Anterior cingulate cortex (tissue), 58 donors: ENCODE measurements around the gene MTRFR.
A peak's percentile ranks its signal among the peaks of the same experiment; 100 is the strongest.
"Not testable (repeated sequence)": the region's sequence is repeated elsewhere in the genome, so short reads cannot be mapped to it uniquely, and the experiment has no call there.

Experiments
- DNase-seq, 58 donors: peaks; one replicate each; lab custom pipeline; 2025; lab: John Stamatoyannopoulos, UW

Gene MTRFR

GRCh38 chr12:123248996-123249741, 15.9 kb downstream of the MTRFR start:
- DNase-seq, result not testable (repeated sequence)

GRCh38 chr12:123250471-123251383, 17.5 kb downstream of the MTRFR start:
- no peak for DNase-seq

DNA sequence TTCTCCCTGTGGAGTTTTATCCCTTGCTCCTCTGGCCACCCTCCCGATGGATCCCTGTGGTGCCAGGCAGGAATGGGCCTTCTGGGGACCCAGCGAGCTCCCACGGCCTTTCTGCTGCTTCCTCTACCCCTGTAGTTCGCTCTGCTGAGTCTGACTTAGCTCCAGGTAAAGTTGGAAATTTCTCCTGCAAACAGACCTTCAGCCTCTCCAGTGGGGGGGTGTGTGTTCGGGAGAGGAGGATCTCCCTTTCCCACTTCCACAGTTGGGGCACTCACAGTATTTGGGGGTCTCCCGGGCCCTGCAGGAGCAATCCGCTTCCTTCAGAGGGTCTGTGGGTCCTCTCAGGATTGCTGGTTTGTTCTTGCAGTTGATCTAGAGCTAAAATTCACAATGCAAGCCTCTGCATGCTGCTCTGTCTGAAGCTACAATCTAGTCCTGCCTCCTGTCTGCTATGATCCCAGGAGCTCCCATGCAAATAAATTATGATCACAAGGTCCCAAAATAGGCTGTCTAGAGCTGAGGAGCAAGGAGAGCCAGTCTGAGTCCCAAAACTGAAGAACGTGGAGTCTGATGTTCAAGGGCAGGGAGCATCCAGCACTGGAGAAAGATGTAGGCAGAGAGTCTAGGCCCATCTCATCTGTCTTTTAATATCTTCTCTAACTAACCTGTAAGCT, 18.3 kb downstream of the MTRFR start:
- DNase-seq, result no peak

DNA sequence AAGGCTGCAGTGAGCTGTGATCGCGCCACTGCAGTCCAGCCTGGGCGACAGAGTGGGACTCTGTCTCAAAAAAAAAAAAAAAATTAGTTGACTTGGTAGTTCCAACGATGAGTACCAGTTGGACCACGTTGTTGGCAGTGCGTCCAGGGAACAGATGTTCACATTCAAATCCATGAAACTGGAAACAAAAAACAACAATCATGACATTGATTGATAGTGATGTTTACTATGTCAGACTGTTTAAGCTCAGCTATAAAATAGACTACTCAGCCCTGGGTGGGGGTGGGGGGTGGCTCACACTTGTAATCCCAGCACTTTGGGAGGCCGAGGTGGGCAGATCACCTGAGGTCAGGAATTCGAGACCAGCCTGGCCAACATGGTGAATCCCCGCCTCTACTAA, 19.1 kb downstream of the MTRFR start:
- DNase-seq, result not testable (repeated sequence)

DNA sequence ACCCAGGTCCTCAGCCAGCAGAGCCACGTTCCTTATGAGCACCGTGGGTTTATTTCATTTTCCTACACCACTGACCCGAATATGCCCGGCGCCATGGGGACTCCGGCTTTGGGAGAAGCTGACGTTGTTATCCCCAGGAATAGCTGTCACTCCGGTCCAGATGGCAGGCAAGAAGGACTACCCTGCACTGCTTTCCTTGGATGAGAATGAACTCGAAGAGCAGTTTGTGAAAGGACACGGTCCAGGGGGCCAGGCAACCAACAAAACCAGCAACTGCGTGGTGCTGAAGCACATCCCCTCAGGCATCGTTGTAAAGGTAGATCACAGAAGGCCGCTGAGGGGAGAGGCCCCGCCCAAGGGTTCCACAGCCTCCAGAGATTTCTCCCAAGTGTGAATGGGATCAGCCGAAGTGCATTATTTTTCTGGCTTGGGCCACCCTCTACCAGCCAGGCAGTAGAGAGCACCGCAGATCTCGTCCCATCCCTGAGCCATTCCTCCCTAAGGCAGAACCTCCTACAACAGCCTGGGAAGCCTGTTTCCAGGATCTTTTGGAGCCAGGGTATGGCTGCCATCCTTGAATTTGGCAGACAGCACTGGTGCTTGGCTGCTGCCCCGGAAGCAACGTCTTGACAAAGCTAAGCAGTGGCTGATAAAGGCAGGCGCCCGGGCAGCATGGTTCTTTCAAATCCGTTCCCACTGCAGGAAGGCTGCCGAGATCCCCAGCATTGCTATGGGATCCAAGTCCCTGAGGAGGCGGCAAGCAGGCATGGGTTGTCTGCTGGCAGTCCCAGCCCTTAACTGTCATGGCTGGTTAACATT, 20.6 kb downstream of the MTRFR start:
- peak in 52 of 58 donors; percentile 20 to 91 (median 66) for DNase-seq

- DNase-seq, result no peak
Measured at GRCh38 chr12:123254853-123255446, 21.7 kb downstream of the MTRFR start.

DNA sequence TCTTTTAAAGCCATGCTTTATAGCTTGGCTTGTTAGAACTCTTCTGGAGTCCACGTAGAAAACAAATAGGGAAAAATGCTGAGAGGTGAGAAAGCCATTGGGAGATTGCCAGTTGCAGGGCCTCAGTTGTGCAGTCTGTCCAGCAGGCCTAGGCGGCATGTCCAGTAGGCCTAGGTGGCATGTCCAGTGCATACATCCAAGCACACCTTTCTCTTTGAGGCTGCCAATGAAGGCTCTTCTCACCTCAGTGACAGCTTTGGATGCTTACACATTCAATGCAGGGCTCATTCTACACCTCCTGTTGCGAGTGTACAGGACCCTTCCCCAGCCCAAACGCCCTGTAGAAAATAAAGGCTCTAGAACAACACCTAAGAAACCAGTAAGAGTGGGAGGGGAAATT, 25.4 kb downstream of the MTRFR start:
- DNase-seq, result no peak

DNA sequence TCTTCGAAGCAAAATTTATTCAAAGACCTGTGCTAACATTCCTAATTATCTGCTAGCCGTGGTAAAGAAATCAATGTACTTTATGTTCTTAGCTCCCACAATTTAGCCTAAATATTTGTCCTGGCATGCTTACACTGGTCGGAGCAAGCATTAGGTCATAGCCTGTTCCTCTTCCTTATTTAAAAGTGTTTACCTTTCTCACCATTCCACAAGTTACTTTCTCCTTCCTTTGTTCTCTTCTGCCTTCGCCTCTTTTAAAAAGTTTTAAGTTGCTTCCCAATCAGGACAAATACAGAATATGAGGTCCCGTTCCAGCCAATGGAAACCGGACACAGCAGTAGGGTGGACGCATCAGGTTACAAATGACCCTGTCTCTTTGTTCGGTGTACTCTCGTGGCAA, 26.8 kb downstream of the MTRFR start:
- no peak for DNase-seq

- no peak for DNase-seq
Measured at GRCh38 chr12:123261196-123261595, 28.0 kb downstream of the MTRFR start.

DNA sequence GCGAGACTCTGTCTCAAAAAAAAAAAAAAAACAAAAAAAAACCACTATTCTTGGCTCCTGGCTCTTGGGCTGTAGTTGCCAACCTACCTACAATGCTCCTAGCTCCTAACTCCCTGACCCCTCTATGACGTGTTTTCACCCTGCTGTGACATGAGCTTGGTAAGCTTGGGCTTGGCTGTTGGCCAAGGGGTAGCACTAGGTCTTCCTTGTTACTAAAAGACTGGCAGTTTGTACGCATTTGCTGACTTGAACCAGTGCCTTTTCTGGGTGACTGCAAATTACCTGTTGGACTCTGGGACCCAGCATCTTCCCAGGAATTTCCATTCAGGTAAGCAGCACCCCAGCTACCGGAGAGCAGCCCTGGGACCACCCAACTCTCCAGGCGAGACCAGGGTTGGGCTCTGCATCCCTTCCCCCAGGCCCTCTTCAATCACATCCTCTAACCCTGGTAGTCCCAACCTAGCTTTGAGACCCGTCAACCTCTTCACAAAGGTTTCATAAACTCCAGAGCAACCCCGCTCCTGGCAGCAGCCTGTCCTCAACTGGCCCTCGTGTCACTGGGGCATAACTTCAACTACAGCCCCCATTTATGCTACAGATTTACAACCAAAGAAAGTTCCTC, 30.1 kb downstream of the MTRFR start:
- peak in 1 of 58 donors; percentile 44 for DNase-seq

- DNase-seq, result peak in 4 of 58 donors; percentile 9 to 24 (median 16)
Measured at GRCh38 chr12:123264642-123265041, 31.4 kb downstream of the MTRFR start.

DNA sequence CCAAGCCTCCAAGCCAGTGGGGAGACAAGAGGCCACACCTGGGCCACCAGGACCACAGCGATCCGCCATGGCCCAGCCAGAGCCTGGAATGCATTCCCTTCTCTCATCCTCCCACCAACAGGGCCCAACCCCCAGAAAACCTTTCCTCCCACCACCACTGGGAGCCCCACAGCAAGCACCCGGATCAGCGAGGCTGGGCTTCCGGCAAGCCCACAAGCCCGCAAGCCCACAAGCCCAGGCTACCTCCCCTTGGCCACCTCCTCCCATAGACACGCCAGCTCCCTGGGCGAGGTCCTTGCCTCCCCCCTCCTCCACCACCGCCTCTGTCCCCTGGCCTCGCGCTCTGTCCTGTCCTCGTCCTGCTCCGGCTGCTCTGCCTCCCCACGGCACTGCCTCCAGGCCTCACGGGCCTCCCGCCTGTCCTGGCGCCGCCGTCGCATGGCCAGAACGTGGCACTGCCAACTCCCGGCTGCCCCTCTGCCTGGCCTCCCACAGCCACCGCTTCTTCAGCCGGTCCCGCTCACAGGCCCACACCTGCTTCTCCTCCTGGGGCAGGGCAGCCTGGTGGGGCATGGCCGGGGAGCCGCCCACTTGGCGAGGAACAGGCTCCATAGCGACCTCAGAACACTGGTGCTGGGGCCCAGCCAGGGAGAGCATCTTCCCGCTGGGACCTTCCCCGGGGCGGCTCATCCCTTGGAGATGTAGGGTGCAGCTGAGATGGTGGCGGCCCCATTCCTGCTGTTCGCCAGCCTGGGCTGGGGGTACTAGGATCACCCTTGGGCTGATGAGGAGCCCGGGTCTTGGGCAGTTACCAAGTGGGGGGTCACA, 32.8 kb downstream of the MTRFR start:
- DNase-seq, result no peak

GRCh38 chr12:123266679-123267277, 33.5 kb downstream of the MTRFR start:
- DNase-seq, result no peak

- peak in 1 of 58 donors; percentile 41 for DNase-seq
Measured at GRCh38 chr12:123267335-123267920, 34.2 kb downstream of the MTRFR start.

DNA sequence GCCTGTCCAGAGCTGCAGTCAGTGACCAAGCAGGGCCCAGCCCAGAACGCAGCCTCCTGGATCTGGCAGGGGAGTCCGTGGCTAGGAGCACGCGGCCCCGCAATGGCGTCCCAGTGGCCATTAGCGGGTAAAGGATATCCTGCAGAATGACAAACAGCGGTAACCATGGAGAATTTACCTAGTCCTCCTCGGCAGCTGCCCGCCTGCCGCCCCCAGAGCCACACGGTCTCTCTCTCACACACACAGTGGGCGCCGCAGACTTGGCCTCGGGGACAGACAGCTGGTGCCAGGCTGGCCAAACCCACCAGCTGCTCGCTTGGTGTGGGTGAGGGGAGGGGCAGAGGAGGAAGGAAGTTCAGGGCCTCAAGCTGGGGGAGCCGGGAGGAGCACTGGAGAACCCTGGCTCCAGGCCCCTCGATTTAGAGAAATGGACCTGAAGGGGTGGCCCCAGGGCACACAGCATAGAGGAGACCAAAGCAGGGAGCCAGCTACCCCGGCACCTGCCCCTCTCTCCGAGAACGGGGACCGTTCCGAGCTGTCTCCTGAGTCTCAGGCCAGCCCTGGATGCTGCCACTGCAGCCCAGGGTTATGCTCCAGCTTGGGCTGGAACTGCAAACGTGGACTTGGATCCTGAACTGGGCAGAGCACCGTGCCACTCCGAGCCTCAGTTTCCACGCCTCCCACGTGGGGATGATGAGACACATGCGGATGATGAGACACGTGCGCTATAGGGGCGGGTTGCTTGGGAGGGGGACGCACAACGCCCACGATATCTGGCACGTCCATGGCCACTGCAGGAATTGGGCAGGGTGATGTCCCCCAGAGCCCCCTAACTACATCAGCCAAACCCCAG, 35.0 kb downstream of the MTRFR start:
- DNase-seq, result peak in 56 of 58 donors; percentile 27 to 86 (median 73)

DNA sequence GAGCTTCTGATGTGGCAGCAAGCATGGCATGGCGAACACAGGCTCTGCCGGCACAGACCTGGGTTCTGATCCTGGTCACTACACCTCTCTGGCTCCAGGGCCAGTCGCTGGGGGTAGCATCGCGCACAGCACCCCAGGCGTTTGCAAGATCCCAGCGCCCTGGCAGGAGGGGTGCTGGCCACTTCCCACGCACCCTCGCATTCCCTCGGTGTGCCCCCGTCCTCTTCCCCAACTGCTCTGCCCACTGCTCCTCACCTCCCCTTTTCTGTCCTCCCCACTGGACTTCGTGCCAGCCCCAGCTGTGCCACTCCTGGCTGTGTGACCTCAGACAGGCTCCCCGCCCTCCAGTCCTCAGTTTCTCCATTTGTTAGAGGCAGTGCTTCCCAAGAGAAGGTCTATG, 35.6 kb downstream of the MTRFR start:
- peak in 27 of 58 donors; percentile 26 to 77 (median 58) for DNase-seq
